ENCODE results near the gene KAT2B.

The KAT2B gene

DNA sequence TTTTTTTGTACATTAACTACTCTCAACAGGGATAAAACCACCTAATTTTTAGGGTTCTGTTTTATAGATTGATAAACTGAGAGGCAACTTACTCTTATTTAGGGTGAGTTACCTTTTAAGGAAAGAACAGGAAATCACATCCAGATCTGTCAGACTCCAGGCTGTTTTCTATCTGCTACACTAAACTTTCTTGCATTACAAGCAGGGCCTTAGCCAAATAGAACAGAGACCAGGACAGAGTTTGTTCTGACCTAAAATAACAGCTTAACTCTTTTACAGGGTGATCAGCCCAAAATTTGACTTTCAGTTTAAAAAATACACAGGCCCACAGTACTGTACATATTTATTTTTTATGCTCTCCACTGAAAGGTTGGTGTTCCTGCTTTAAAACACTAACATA lies 107.1 kb downstream of the KAT2B start:
- no peak for DNase-seq (ENCODE audit: low spot score)

DNA sequence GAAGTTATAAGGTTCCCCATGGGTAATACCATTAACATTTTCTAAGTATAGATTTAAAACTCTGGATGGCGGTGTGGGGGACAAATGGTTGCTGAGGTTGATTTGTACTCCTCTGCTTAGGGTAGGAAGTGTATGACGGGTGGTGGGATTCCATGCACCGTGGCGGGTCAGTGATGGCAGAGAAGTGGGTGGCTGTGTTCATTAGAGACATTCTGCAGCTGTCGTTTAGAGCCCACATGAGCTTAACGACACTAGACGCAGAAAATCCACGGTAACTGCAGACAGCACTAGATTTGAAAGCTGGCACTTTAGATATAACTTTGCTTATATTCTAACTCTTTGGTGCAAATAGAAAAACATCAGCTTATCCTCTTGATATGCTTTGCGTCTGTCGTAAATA lies 108.2 kb downstream of the KAT2B start:
- DNase-seq (ENCODE audit: low spot score) = no peak

DNA sequence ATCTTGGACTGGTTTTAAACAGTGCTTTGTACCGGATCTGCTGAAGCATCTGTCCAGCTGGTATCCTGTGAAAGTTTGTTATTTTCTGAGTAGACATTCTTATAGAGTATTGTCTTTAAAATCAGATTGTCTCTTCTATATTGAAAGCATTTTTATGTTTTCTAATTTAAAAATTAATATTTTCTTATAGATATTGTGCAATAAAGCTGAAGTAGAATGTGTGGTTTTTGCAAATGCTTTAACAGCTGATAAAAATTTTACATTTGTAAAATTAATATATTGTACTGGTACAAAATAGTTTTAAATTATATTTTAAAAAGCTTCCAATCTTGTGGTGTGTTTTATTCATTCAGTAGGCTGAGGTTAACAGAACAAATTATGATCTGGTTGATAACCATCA lies 113.8 kb downstream of the KAT2B start:
- no peak for DNase-seq (ENCODE audit: low spot score)

DNA sequence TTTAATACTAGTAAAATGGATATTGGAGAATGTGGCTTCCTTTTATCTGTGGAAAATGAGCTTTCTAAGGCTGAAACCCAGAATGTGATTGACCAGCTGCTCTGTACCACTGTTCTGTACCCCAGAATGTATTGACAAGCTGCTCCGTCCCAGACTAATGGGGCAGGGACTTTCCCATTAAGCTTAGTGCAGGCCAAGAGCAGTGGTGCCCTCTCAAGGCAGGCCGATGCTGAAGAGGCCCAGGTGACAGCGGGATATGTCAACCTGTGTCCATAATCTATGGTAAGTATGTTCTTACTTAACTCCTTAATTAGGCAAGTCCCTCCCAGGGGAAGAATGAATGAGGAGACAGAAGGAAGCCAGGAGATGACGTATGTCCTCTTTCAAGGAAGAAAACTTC lies 114.7 kb downstream of the KAT2B start:
- DNase-seq (ENCODE audit: low spot score) = no peak

DNA sequence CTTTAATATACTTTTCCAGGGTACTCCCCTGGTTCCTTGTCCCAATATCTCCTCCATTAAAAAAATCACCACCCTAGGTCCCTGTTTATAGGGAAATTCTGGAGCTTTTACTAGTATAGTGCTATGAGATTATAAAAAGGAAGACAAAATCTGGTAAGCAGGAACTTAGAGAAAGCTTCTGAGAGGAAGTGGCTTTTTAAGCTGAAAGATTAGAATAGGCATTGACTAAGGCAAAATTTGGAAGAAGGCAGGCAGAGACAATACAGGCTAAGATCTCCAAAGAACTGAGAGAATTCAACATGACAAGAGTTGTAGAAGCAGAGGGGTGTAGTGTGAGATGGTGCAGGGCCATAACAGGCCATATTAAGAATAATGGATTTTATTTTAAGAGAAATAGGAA lies 120.0 kb downstream of the KAT2B start:
- no peak for DNase-seq (ENCODE audit: low spot score)

DNA sequence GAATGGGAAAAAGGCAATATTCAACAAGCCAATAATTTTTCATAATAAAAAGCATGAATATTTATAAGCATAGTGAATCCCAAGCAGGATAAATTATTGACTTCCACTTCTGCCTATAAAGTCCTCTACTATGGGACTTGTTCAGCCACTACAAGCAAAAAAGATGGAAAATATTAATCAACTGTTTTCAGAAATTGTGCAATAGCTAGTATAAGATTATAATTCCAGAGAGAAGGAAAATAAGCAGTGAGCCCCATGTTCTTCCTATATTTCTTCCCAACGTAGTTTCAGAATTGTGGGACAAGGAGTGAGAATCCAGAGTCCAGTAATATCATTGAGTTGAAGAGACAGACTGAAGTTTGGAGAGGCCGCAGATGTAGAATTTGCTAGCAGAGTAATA lies 121.5 kb downstream of the KAT2B start:
- DNase-seq (ENCODE audit: low spot score) = no peak

DNA sequence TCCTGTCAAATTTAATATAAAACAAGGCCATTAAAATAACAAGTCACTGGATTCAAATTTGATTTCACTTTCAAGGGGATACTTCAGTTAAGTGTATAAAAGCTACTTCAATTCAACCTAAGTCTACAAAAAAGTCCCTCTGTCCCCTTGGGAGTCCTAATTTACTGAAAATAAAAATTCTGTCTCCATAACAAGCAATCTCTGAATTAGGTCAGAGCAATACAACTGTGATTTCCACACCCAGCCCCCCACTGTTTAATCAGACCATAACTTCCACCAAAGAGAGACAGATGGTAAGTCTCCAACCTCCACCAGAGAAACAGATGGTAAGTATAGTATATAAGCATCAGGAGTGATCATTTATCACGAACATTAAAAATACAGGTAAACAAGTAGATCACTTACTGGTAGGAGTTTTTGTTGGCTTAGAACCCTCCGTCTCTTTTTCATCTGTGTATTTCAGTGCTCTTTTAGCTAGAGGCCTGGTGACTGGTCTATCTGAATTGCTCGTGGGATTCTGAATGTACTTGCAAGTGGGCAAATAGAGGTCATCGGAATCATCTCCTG lies 133.7 kb downstream of the KAT2B start:
- no peak for DNase-seq (ENCODE audit: low spot score)

DNA sequence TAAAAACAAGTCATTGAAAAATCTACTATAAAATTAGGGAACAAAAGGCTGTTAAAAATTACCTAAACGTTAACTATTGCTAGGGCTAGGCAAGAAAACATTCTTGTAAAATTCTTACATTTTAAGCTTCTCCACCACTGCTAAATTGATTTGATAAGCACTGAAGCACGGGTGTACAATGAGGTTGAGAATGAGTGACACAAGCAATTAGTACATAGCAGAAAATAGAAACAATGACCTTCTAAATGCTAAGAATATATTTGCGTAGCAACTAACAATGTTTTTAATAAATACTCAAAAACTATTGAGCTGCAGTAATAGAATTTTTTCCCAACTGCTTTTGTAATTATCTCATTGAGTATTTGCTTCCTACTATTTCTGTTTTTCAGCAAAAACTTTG lies 141.0 kb downstream of the KAT2B start:
- no peak for DNase-seq (ENCODE audit: low spot score)

DNA sequence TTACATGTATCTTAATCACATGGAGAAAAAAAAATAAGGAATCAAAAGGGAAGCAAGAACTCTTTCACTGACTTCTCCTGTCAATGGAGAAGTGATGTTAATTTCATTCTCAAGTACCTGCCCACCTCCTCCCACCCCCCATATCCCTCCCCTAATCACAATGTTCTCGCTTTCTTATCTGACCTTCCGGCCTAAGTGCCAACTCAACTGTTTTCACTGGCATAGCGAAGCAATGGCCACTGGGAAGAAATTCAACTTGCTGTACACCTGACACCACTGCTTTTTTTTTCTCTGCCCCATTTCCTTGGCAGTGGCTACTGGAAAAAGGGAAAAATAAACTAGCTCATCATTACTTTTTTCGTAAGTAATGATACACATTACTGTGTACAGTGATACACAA lies 142.0 kb downstream of the KAT2B start:
- no peak for DNase-seq (ENCODE audit: low spot score)

DNA sequence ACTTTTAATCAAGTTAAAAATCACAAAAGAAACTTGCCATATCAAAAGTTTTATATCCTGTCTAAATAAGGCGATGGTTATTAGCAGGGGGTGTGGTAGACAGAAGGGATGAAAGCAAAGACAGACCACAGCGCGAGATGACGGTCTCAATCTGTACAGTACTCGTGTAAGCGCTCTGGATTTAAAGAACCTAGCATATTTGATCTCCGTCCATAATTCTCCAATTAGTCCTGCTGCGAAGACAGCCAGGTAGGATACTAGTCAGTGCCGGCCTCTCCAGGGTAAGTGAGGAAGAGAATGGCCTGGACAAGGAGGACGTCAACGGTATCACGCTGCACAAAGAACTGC lies 145.1 kb downstream of the KAT2B start:
- no peak for DNase-seq (ENCODE audit: low spot score)

DNA sequence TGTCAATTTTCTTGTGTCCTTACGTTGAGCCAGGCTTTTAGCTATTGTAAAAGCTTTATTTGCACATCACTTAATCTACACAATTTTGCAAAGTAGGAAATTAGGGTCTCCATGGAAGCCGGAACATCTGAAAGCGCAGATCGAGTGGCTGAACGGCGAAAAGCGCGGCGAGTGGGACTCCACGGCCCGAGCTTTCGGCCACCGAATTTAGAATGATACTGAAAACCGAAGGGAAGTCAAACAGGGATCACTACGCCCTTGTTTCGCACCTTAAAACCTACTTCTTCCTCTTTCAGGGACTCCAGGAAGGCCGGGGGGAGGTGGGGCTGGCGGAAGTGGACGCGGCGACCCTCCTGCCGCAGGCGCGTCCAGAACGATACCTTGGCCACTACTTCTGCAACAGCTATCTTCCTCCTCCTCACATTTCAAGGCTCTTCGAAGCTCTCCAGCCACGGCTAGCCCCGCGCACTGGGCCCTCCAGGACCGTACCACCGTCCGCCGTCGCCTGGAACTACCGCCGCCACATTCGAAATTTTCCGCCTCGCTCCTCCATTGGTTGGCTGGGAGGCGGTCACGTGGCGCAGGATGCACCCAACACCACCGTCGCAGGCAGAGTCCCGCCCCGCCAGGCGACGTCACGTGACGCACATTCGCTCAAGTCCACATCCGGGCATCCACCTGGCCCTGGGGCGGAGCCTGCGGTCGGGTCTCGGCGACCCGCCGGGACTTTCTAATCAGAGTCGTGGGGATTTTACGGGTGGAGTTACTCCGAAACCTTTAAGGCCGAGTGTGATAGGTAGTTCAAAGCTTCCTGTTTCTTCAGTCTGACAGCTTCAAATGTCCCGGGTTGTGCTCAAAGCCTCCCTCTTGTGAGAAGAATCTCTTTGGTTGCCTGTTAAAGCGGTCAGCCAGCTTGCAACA lies 145.7 kb downstream of the KAT2B start, which contains the start of gene SGO1:
Gene SGO1 (minus strand): TSS at position 528 of the 921 bp plus-strand sequence. CDS start 2,179 bp downstream, outside the sequence.
- DNase-seq (ENCODE audit: low spot score) = peak; percentile 97

DNA sequence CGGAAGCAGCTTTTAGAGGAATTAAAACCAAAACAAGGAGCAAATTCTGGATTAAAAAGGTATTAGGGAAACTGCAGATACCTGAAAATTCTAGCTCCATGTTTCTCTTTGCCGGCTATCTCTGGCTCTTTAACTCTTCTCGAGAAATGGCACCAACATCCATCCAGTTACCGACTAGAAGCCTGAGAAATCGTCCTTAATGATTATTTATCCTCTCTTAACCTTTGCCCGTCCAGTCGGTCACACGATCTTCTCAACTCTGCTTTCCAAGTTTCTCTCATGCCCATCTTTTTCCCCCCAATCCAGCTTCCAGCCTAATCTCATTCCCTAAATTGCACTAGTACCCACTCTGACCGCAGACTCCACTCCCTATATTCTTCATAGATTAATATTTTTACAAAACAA lies 146.4 kb downstream of the KAT2B start:
- no peak for DNase-seq (ENCODE audit: low spot score)

DNA sequence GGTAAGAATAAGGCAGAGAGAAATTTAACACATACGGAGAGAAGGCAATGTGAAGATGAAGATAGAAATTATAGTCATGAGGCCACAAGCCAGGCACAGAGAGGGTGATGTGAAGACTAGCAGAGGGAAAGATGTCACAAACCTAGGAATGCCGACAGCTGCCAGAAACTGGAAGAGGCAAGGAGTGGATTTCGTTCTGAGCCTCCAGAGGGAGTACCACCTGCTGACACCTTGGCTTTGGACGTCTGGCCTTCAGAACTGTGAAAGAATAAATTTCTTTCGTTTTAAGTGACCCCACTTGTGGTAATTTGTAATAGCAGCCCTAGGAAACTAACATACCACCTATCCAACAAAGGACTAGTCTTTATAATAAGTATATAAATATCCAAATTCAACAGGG lies 150.7 kb downstream of the KAT2B start:
- DNase-seq (ENCODE audit: low spot score) = no peak

DNA sequence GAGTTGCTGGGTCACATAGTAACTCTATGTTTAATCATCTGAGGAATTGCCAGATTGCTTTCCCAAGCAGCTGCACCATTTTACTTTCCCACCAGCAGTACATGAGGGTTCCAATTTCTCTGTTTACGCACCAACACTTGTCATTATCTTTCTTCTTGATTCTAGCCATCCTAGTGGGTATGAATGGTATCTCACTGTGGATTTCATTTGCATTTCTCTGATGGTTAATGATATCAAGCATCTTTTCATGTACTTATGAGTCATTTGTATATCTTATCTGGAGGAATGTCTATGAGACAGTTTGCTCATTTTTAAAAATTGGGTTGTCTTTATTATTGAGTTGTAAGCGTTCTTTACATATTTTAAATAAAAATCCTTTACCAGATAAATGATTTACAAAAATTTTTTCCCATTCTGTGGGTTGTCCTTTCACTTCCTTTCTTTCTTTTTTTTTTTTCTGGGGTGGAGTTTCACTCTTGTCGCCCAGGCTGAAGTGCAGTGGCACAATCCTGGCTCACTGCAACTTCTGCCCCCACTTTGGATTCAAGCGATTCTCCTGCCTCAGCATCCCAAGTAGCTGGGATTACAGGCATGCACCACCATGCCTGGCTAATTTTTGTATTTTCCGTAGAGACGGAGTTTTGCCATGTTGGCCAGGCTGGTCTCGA lies 154.7 kb downstream of the KAT2B start:
- no peak for DNase-seq (ENCODE audit: low spot score)

DNA sequence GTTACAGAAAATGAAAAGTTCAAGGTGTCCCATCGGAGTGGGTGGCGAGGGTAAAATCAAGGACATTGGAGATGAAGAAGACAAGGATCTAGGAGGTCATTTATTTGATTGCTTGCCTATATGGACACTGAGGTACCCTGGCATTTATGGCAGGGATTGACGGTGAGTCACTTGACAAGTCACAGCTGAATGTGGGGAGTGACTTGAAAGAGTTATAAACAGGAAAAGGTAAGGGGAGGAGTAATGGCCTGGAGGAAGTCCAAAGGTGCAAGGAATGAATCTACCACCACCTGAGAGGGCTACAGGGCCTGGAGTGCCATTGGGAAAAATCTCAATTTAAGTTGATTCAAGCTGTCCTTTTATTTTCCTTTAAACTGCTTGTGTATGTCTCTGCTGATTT lies 157.5 kb downstream of the KAT2B start:
- no peak for DNase-seq (ENCODE audit: low spot score)

DNA sequence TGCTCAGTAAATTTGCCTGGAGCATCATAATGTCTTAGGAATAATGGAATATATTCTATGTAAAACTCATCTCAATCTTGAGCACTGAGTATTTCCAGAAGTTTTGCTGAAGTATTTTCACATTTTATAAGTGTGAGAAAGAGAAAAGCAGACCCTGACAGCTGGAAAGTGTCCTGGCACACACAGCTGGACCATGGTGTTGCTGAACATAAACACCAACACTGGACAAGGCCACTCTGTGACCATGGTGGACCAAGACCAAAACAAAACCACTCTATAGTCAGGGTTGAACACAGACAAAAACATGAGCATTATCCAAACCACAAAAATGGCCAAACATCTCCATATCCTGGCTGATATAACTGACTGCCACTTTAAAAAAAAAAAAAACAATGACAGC lies 160.9 kb downstream of the KAT2B start:
- DNase-seq (ENCODE audit: low spot score) = no peak
